GM19467 (cell line): ENCODE results near the gene DIP2A.
"Not testable (repeated sequence)": the region's sequence is repeated elsewhere in the genome, so short reads cannot be mapped to it uniquely, and the experiment has no call there.

Experiments used
- ATAC-seq: cut with Tn5 transposase; IDR thresholded peaks from one replicate; pipeline ENCODE4 v1.9.1; 2021; ENCODE audit warnings: mild to moderate bottlenecking, moderate library complexity; ENCODE audit not compliant: unreplicated experiment

Gene DIP2A

GRCh38 chr21:46518983-46519583 is 60.4 kb downstream of the DIP2A start:
- no peak for ATAC-seq

GRCh38 chr21:46527393-46527792 is 68.7 kb downstream of the DIP2A start:
- ATAC-seq = not testable (repeated sequence)

- no peak for ATAC-seq
Observed at GRCh38 chr21:46527801-46528200, 69.1 kb downstream of the DIP2A start.

- no peak for ATAC-seq
Observed at GRCh38 chr21:46532080-46532479, 73.4 kb downstream of the DIP2A start.

- ATAC-seq = no peak
Observed at GRCh38 chr21:46537026-46537425, 78.3 kb downstream of the DIP2A start.

- no peak for ATAC-seq
Observed at GRCh38 chr21:46538262-46538661, 79.6 kb downstream of the DIP2A start.

- no peak for ATAC-seq
Observed at GRCh38 chr21:46538851-46539666, 80.4 kb downstream of the DIP2A start.

- no peak for ATAC-seq
Observed at GRCh38 chr21:46540087-46540710, 81.5 kb downstream of the DIP2A start.

GRCh38 chr21:46542588-46543124 is 84.0 kb downstream of the DIP2A start:
- no peak for ATAC-seq

- ATAC-seq = no peak
Observed at GRCh38 chr21:46543306-46543705, 84.6 kb downstream of the DIP2A start.

- no peak for ATAC-seq
Observed at GRCh38 chr21:46544003-46544402, 85.3 kb downstream of the DIP2A start.

- ATAC-seq = no peak
Observed at GRCh38 chr21:46544824-46545223, 86.1 kb downstream of the DIP2A start.

- no peak for ATAC-seq
Observed at GRCh38 chr21:46545363-46545762, 86.7 kb downstream of the DIP2A start.

- ATAC-seq = no peak
Observed at GRCh38 chr21:46545911-46546310, 87.2 kb downstream of the DIP2A start.

GRCh38 chr21:46546799-46547198 is 88.1 kb downstream of the DIP2A start:
- no peak for ATAC-seq

- no peak for ATAC-seq
Observed at GRCh38 chr21:46549650-46550049, 91.0 kb downstream of the DIP2A start.

- no peak for ATAC-seq
Observed at GRCh38 chr21:46550116-46550941, 91.6 kb downstream of the DIP2A start.

GRCh38 chr21:46551636-46552241 is 93.0 kb downstream of the DIP2A start:
- no peak for ATAC-seq

- ATAC-seq = no peak
Observed at GRCh38 chr21:46552274-46552673, 93.6 kb downstream of the DIP2A start.

GRCh38 chr21:46552865-46553379 is 94.2 kb downstream of the DIP2A start:
- ATAC-seq = no peak
